Astrocyte (in vitro differentiated cells and primary cell): Measurements from ENCODE around the gene TRERF1.

Experiments
- CTCF ChIP-seq: IDR thresholded peaks from 2 replicates; pipeline ENCODE4 v1.5.1; 2011; ENCODE audit warnings: low read depth, mild to moderate bottlenecking, inconsistent platforms, low read length, moderate library complexity; ENCODE audit not compliant: insufficient read depth
- EZH2 ChIP-seq: IDR thresholded peaks from 2 replicates; pipeline ENCODE4 v1.6.1; 2012; ENCODE audit warnings: mild to moderate bottlenecking, low read length, inconsistent platforms; ENCODE audit not compliant: insufficient read depth

GRCh38 chr6:42396720-42397119 lies 55.0 kb downstream of the TRERF1 start:
- no peak for TF ChIP-seq CTCF
- no peak for TF ChIP-seq EZH2
